ENCODE measurements around the gene VRTN. TPM values are rescaled to one million over a fixed set of nuclear protein-coding genes. Genes with fewer than 3 reads are reported as not detected.
A peak's percentile ranks its signal among the peaks of the same experiment; 100 is the strongest.

VRTN gene
- total RNA-seq, 1 donor from 2014 or later = not detected

DNA sequence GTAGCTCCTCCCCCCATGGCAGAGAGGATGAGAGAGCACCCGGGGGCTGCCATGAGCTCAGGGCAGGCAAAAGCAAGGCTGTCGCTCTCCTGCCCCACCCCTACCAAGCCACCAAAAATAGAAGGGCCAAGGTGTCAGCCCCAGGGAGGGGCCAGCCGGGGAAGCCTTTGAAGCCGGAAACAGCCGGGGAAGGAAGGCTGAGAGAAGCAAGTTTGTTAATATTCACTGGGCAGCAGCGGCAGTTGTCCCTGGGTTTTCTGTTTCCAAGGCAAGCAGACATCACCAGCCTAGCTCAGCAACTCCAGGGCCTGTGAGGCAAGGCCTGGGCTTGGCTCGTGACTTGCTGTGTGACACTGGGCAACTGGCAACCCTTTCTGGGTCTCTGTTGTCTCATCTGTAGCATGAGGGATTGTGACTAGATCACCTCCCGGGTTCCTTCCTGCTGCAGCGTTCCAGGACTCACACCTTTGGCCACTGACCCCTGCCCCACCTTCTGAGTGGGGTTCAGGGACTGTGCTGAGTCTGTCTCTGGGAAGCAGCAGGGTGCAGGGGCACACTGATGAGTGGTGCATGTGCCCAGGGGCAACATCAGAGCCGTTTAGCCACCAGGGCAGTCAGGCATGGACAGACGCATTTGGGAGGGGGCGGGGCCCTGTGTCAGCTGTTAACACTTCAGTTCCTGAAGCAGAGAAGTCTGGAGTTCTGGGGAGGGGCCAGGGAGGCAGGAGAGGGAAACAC is 53.4 kb downstream of the VRTN start:
- Histone ChIP-seq H3K27ac (no peak overlapping the region), H3K36me3 (no peaks in the 10 kb centered on the region), H3K4me1 (peaks cover 18% of the 10 kb centered on the region), H3K27me3 (no peaks in the 10 kb centered on the region), H3K9me3 (no peaks in the 10 kb centered on the region), H3K4me3 (peak overlapping the region; percentile 9)
- intact Hi-C loops (cut with DNase I) = no loop called here
- DNase-seq (no peak), ATAC-seq (peak; percentile 50)
- TF ChIP-seq, protein P1, sequence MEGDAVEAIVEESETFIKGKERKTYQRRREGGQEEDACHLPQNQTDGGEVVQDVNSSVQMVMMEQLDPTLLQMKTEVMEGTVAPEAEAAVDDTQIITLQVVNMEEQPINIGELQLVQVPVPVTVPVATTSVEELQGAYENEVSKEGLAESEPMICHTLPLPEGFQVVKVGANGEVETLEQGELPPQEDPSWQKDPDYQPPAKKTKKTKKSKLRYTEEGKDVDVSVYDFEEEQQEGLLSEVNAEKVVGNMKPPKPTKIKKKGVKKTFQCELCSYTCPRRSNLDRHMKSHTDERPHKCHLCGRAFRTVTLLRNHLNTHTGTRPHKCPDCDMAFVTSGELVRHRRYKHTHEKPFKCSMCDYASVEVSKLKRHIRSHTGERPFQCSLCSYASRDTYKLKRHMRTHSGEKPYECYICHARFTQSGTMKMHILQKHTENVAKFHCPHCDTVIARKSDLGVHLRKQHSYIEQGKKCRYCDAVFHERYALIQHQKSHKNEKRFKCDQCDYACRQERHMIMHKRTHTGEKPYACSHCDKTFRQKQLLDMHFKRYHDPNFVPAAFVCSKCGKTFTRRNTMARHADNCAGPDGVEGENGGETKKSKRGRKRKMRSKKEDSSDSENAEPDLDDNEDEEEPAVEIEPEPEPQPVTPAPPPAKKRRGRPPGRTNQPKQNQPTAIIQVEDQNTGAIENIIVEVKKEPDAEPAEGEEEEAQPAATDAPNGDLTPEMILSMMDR (IDR thresholded peaks at IDR 0.05) = no peak

DNA sequence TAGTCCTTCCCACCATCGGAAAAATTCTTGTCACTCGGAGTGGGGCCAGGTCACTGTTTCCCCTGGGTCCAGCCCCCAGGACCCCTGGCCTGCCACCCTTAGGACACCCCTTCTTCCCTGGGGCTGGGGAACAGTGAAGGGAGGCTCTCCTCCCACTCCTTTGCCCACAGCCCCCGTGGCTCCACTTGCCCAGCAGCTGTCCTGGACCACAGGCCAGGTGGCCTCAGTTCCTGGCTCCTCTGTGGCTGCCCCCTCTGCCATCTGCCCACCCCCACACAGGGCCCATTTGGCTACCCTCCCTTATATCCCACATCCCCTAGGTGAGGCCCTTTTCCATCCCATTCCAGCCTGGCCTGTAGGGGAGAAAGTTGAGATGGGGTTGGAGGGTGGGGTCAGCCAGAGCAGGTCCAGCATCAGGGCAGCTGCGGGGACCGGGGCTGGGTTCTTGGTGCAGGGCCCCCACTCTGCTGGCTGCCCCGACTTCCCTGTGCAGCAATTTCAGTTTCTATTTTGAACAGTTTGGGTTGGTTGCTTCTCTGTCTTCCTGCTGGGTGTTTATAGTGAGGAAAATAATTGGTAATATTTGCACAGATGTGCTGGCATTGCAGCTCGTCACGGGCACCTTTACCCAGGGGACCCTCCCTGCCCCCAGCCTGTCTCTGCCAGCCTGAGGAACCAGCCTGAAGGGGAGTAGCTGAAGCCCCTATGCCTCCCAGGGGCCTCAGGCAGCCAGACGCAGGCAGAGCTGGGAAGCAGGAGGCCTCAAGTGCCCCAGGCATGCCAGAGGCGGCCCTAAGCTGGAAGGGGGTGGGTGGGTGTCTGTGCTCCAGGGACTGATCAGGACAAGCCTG is 54.4 kb downstream of the VRTN start:
- TF ChIP-seq, protein P1 (IDR thresholded peaks at IDR 0.05) = no peak
- peaks cover 18% of the 10 kb centered on the region for H3K4me1 ChIP-seq
- no peaks in the 10 kb centered on the region for H3K27me3 ChIP-seq
- no peak overlapping the region for H3K27ac ChIP-seq
- ATAC-seq (no peak), DNase-seq (no peak)
- H3K9me3 ChIP-seq = no peaks in the 10 kb centered on the region
- H3K4me3 ChIP-seq = no peak overlapping the region
- intact Hi-C loops (cut with DNase I) = no loop called here
- no peaks in the 10 kb centered on the region for H3K36me3 ChIP-seq

DNA sequence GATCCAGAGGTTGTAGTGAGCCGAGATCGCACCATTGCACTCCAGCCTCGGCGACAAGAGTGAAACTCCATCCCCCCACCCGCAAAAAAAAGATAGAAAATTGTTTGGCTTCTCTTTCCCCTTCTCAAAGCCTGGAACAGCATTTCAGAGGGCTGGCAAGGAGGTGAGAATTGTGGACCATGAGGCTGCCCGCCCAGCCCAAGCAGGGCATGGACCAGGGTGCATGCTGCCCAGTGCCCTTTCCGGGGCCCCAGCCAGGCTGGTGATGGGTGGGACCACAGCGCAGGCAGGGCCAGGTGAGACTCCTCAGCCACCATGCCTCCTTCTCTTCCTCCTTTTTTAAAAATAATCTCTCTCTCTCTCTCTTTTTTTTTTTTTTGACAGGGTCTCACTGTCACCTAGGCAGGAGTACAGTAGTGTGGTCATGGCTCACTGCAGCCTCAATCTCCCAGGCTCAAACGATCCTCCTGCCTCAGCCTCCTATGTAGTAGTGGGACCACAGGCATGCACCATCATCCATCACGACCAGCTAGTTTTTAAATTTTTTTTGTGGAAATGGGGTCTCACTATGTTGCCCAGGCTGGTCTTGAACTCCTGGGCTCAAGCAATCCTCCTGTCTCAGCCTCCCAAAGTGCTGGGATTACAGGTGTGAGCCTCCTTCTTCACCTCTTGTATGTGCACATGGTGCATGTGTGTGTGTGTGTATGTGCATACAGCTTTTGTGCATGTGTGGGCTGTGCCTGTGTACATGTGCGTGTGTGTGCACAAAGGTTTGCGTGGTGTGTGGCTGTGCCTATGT is 55.5 kb downstream of the VRTN start:
- ATAC-seq (no peak), DNase-seq (no peak)
- no peaks in the 10 kb centered on the region for H3K36me3 ChIP-seq
- TF ChIP-seq, protein P1 (IDR thresholded peaks at IDR 0.05) = no peak
- H3K27ac ChIP-seq = no peak overlapping the region
- intact Hi-C loops (cut with DNase I) = no loop called here
- H3K9me3 ChIP-seq = no peaks in the 10 kb centered on the region
- H3K4me3 ChIP-seq = no peak overlapping the region
- H3K4me1 ChIP-seq = peaks cover 18% of the 10 kb centered on the region
- no peaks in the 10 kb centered on the region for H3K27me3 ChIP-seq

DNA sequence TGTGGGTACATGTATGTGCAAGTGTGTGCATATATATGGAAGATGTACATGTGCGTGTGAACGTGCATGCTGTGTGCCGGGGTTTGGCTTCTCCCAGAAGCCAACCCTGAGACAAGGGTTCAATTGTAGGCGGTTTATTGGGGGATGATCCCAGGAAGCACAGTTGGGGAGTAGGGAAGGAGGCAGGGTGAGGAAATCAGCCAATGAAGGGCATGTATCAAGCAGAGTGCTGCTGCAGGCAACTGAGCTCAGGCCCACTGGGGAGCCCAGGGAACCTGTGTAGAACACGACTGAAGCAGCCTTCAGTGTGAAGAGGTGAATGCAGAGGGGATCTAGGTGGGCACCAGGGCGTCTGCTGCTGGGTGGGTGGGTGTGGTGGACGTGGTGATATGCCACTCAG is 56.2 kb downstream of the VRTN start:
- TF ChIP-seq, protein P1 (IDR thresholded peaks at IDR 0.05) = no peak
- no peaks in the 10 kb centered on the region for H3K36me3 ChIP-seq
- H3K27ac ChIP-seq = no peak overlapping the region
- no peaks in the 10 kb centered on the region for H3K27me3 ChIP-seq
- intact Hi-C loops (cut with DNase I) = no loop called here
- DNase-seq (no peak), ATAC-seq (no peak)
- no peak overlapping the region for H3K4me3 ChIP-seq
- no peaks in the 10 kb centered on the region for H3K9me3 ChIP-seq
- H3K4me1 ChIP-seq = peaks cover 18% of the 10 kb centered on the region

DNA sequence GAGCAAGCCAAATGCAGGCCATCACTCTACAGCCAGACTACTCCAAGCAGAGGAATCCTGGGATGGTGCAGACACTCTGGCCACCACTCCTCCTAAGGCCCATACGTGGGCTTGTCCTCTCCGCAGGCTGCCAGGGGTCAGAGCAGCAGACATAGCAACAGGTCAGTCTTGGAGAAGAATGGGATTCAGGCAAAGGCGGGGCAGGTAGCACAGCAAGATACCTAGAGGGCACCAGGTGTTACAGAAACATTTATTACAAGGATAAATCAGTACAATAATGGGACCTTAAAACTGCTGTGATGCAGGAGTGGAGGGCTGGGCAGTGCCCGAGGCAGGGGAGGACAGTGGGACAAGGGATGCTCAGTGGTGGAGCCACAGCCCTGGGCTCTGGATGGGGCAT is 57.4 kb downstream of the VRTN start:
- ATAC-seq = no peak
- peaks cover 18% of the 10 kb centered on the region for H3K4me1 ChIP-seq
- no peaks in the 10 kb centered on the region for H3K27me3 ChIP-seq
- no peak overlapping the region for H3K27ac ChIP-seq
- no peak overlapping the region for H3K4me3 ChIP-seq
- intact Hi-C loops (cut with DNase I) = no loop called here
- no peak for DNase-seq
- no peaks in the 10 kb centered on the region for H3K36me3 ChIP-seq
- no peaks in the 10 kb centered on the region for H3K9me3 ChIP-seq
- TF ChIP-seq, protein P1 (IDR thresholded peaks at IDR 0.05) = no peak
